SK-N-SH (cell line): Measurements from ENCODE around the gene PARN. TPM values are rescaled to one million over a fixed set of nuclear protein-coding genes. Genes with fewer than 3 reads are reported as not detected.

Source experiments
- CTCF ChIA-PET: fragments of 300-600, 350-600 bp; formaldehyde crosslinking; extraction: SDS; loops from one replicate; lab custom pipeline; 2021; lab: Yijun Ruan, JAX
- POLR2A ChIA-PET: fragments of 350-600 bp; sonication (Branson Sonifier 250); formaldehyde crosslinking; extraction: SDS; loops from one replicate; lab custom pipeline; 2020; ENCODE audit warnings: antibody characterized with exemption, inconsistent platforms; lab: Yijun Ruan, JAX
- DNase-seq: peaks from one replicate; pipeline ENCODE4 v3.0.0; 2012
- H2AFZ ChIP-seq: fragments of 200-600 bp; sonication (generic); 2 replicates; pipeline ENCODE4 v1.8.1; 2016; ENCODE audit warnings: antibody characterized with exemption, mild to moderate bottlenecking, low read depth
- H3F3A ChIP-seq: fragments of 200-600 bp; sonication (generic); replicated peaks from 2 replicates; pipeline ENCODE3; 2016; ENCODE audit warnings: antibody characterized with exemption, mild to moderate bottlenecking; ENCODE audit not compliant: insufficient read depth
- H3K27ac ChIP-seq, 2 experiments: fragments of 200-500 bp in 1 of 2; fragments of 200-600 bp in 1 of 2; sonication (Bioruptor generic) in 1 of 2; sonication (generic), shearing (Covaris generic) in 1 of 2; 2 replicates each; pipeline versions ENCODE4 v1.5.1 to v1.6.1; 2014 to 2016; ENCODE audit warnings: low read depth in 2 of 2, inconsistent platforms in 1 of 2, low read length in 1 of 2, mild to moderate bottlenecking in 1 of 2, mixed read lengths in 1 of 2
- H3K27me3 ChIP-seq: fragments of 200-600 bp; sonication (generic), shearing (Covaris generic); 2 replicates; pipeline ENCODE4 v1.6.1; 2016; ENCODE audit warnings: mixed run types; ENCODE audit not compliant: insufficient read depth
- H3K36me3 ChIP-seq, 2 experiments: fragments of 200-500 bp in 1 of 2; fragments of 200-600 bp in 1 of 2; sonication (Bioruptor generic) in 1 of 2; sonication (generic) in 1 of 2; replicated peaks in 1 of 2; 2 replicates each; pipeline versions ENCODE3 to v1.5.1; 2014 to 2016; ENCODE audit warnings: low read length in 1 of 2, mild to moderate bottlenecking in 1 of 2; ENCODE audit not compliant: insufficient read depth in 2 of 2, control insufficient read depth in 1 of 2
- H3K4me1 ChIP-seq, 2 experiments: fragments of 200-500 bp in 1 of 2; fragments of 200-600 bp in 1 of 2; sonication (Bioruptor generic) in 1 of 2; sonication (generic), shearing (Covaris generic) in 1 of 2; 2 replicates each; pipeline versions ENCODE4 v1.5.1 to v1.6.1; 2014 to 2016; ENCODE audit warnings: low read depth in 1 of 2, low read length in 1 of 2, mixed run types in 1 of 2; ENCODE audit not compliant: insufficient read depth in 2 of 2, control insufficient read depth in 1 of 2
- H3K4me2 ChIP-seq: fragments of 200-600 bp; sonication (generic), shearing (Covaris generic); 2 replicates; pipeline ENCODE4 v1.6.1; 2017; ENCODE audit warnings: mixed run types
- H3K4me3 ChIP-seq, 2 experiments: fragments of 200-500 bp in 1 of 2; fragments of 200-600 bp in 1 of 2; sonication (Bioruptor generic) in 1 of 2; sonication (generic), shearing (Covaris generic) in 1 of 2; 2 replicates each; pipeline versions ENCODE4 v1.5.1 to v1.8.1; 2014 to 2016; ENCODE audit warnings: low read depth in 2 of 2, inconsistent platforms in 1 of 2, low read length in 1 of 2, mild to moderate bottlenecking in 1 of 2, mixed read lengths in 1 of 2, moderate library complexity in 1 of 2
- H3K79me2 ChIP-seq: fragments of 200-600 bp; sonication (generic); 2 replicates; pipeline ENCODE4 v1.8.1; 2017; ENCODE audit warnings: mild to moderate bottlenecking; ENCODE audit not compliant: insufficient read depth
- H3K9ac ChIP-seq: fragments of 200-600 bp; sonication (generic); 2 replicates; pipeline ENCODE4 v1.6.1; 2017; ENCODE audit warnings: mixed run types
- H3K9me2 ChIP-seq: fragments of 200-600 bp; sonication (generic); 2 replicates; pipeline ENCODE4 v1.6.1; 2017; ENCODE audit warnings: mixed run types
- H3K9me3 ChIP-seq: fragments of 200-600 bp; sonication (generic); 2 replicates; pipeline ENCODE4 v1.6.1; 2017; ENCODE audit warnings: mixed run types, mild to moderate bottlenecking, moderate library complexity
- H4K20me1 ChIP-seq: fragments of 200-600 bp; sonication (generic); 2 replicates; pipeline ENCODE4 v1.6.1; 2017; ENCODE audit warnings: mild to moderate bottlenecking, mixed run types; ENCODE audit not compliant: insufficient read depth
- CHD2 ChIP-seq: fragments of 150-350 bp; IDR thresholded peaks from 2 replicates; pipeline ENCODE4 v1.6.1; 2018; ENCODE audit warnings: low read length; ENCODE audit not compliant: partially characterized antibody
- CTCF ChIP-seq: fragments of 200-600 bp; sonication (generic); IDR thresholded peaks from 2 replicates; pipeline ENCODE4 v1.6.1; 2017; ENCODE audit warnings: antibody characterized with exemption, mild to moderate bottlenecking, moderate library complexity
- EP300 ChIP-seq, 2 experiments: IDR thresholded peaks; 2 replicates each; pipeline versions ENCODE4 v1.4.0 to v1.6.1; 2012; ENCODE audit warnings: borderline replicate concordance in 1 of 2, low read depth in 1 of 2, low read length in 1 of 2
- FOSL2 ChIP-seq: IDR thresholded peaks from 2 replicates; pipeline ENCODE4 v1.4.0; 2012; ENCODE audit warnings: low read depth, mild to moderate bottlenecking, moderate library complexity, borderline replicate concordance
- GATA2 ChIP-seq: sonication (generic); formaldehyde crosslinking; IDR thresholded peaks from 2 replicates; pipeline ENCODE4 v1.5.0; 2020; ENCODE audit warnings: mild to moderate bottlenecking, missing genetic modification reagents
- IRF3 ChIP-seq: fragments of 150-350 bp; IDR thresholded peaks from 2 replicates; pipeline ENCODE4 v1.6.1; 2016; ENCODE audit warnings: mild to moderate bottlenecking, low read depth, low read length
- MEF2A ChIP-seq: IDR thresholded peaks from 2 replicates; pipeline ENCODE4 v1.4.0; 2012; ENCODE audit warnings: low read depth, borderline replicate concordance
- PBX3 ChIP-seq: IDR thresholded peaks from 2 replicates; pipeline ENCODE4; 2012
- POLR2AphosphoS5 ChIP-seq: IDR thresholded peaks from 2 replicates; pipeline ENCODE4 v1.6.1; 2012; ENCODE audit warnings: low read depth, low read length
- RAD21 ChIP-seq: IDR thresholded peaks from 2 replicates; pipeline ENCODE4 v1.6.1; 2012; ENCODE audit warnings: mild to moderate bottlenecking, low read length
- RCOR1 ChIP-seq: fragments of 150-350 bp; IDR thresholded peaks from 2 replicates; pipeline ENCODE4 v1.6.1; 2017; ENCODE audit warnings: antibody characterized with exemption, low read length
- REST ChIP-seq: IDR thresholded peaks from 2 replicates; pipeline ENCODE4 v1.6.1; 2012; ENCODE audit warnings: mild to moderate bottlenecking, low read depth, low read length, moderate library complexity
- RFX5 ChIP-seq: IDR thresholded peaks from 2 replicates; pipeline ENCODE4 v1.6.1; 2012; ENCODE audit warnings: mild to moderate bottlenecking, improper control_type of control experiment, low read length
- RXRA ChIP-seq: IDR thresholded peaks from 2 replicates; pipeline ENCODE4 v1.4.0; 2012; ENCODE audit warnings: low read depth, mild to moderate bottlenecking, borderline replicate concordance
- SIN3A ChIP-seq: IDR thresholded peaks from 2 replicates; pipeline ENCODE4 v1.6.1; 2012; ENCODE audit warnings: low read depth, mild to moderate bottlenecking, low read length, moderate library complexity, borderline replicate concordance
- TAF1 ChIP-seq: IDR thresholded peaks from 2 replicates; pipeline ENCODE4 v1.6.1; 2012; ENCODE audit warnings: low read depth, mild to moderate bottlenecking, low read length, moderate library complexity, borderline replicate concordance
- TEAD4 ChIP-seq: IDR thresholded peaks from 2 replicates; pipeline ENCODE4 v1.4.0; 2012; ENCODE audit warnings: mild to moderate bottlenecking, borderline replicate concordance; ENCODE audit not compliant: insufficient read depth
- USF2 ChIP-seq: fragments of 150-350 bp; IDR thresholded peaks from 2 replicates; pipeline ENCODE4 v1.6.1; 2017; ENCODE audit warnings: antibody characterized with exemption, low read length, low read depth, borderline replicate concordance
- YY1 ChIP-seq: IDR thresholded peaks from 2 replicates; pipeline ENCODE4 v1.4.0; 2012; ENCODE audit warnings: low read depth, mild to moderate bottlenecking
- WGBS: methylation state at CpG from one replicate; pipeline ENCODE4 v1.1.6; 2017; ENCODE audit warnings: low lambda C conversion rate; 5-methylcytosine and 5-hydroxymethylcytosine counted together
- polyA plus RNA-seq, 3 experiments: library from polyadenylated mRNA; depleted of rRNA; stranded (reverse); fragments of >200 nt; gene quantifications; 2 replicates each; pipeline ENCODE4 v1.2.3, GENCODE V29; 2012

PARN gene
- polyA plus RNA-seq, 1 of the 3 experiments (the other 2 are of a cell fraction), result 20.5 TPM

GRCh38 chr16:14473488-14473887 lies 156.6 kb downstream of the PARN start:
- CTCF ChIA-PET, result interaction anchor here (0.8 to 1.7 kb wide), 4 partner anchors 10 to 172 kb away, joined by 3 to 7 read pairs (median 3); no protein-coding TSS in a partner anchor
- DNase-seq, result no peak
- H3K36me3 ChIP-seq, result peaks cover 0 to 6% of the 10 kb centered on the region in 2 experiments
- H2AFZ ChIP-seq, result no peak overlapping the region
- 95% methylated on average over 5 of the region's 5 CpGs for WGBS
- H3K4me2 ChIP-seq, result no peak overlapping the region
- no peaks in the 10 kb centered on the region for H3K4me1 ChIP-seq
- H3K9ac ChIP-seq, result no peak overlapping the region
- H3K27ac ChIP-seq, result no peak overlapping the region
- POLR2A ChIA-PET, result no interaction called here
- H4K20me1 ChIP-seq, result no peaks in the 10 kb centered on the region
- H3K9me3 ChIP-seq, result no peaks in the 10 kb centered on the region
- no peaks in the 10 kb centered on the region for H3K79me2 ChIP-seq
- TF ChIP-seq REST (no peak), PBX3 (no peak), TAF1 (no peak), MEF2A (no peak), RAD21 (no peak), USF2 (no peak), YY1 (no peak)
- no peaks in the 10 kb centered on the region for H3K27me3 ChIP-seq
- H3K9me2 ChIP-seq, result no peaks in the 10 kb centered on the region
- no peak overlapping the region for H3K4me3 ChIP-seq
- no peaks in the 10 kb centered on the region for H3F3A ChIP-seq

GRCh38 chr16:14472357-14472756 lies 157.7 kb downstream of the PARN start:
- H3K9ac ChIP-seq, result no peak overlapping the region
- H3K9me2 ChIP-seq, result no peaks in the 10 kb centered on the region
- no peak overlapping the region for H3K27ac ChIP-seq
- ChIA-PET POLR2A (interaction anchor here (0.7 kb wide), 1 partner anchor 179 kb away, joined by 3 read pairs; no protein-coding TSS in a partner anchor), CTCF (no interaction called here)
- H3K36me3 ChIP-seq, result no peaks in the 10 kb centered on the region
- H2AFZ ChIP-seq, result no peak overlapping the region
- H4K20me1 ChIP-seq, result no peaks in the 10 kb centered on the region
- H3K4me2 ChIP-seq, result no peak overlapping the region
- no peaks in the 10 kb centered on the region for H3F3A ChIP-seq
- no peaks in the 10 kb centered on the region for H3K27me3 ChIP-seq
- H3K4me3 ChIP-seq, result no peak overlapping the region
- H3K4me1 ChIP-seq, result no peaks in the 10 kb centered on the region
- DNase-seq, result no peak
- no peaks in the 10 kb centered on the region for H3K79me2 ChIP-seq
- WGBS, result 94% methylated on average over 2 of the region's 2 CpGs
- no peaks in the 10 kb centered on the region for H3K9me3 ChIP-seq
- TF ChIP-seq CHD2 (no peak), IRF3 (no peak), FOSL2 (no peak), TEAD4 (no peak), GATA2 (CRISPR knock-in tag) (no peak), YY1 (no peak), MEF2A (no peak), RXRA (no peak), POLR2AphosphoS5 (no peak), CTCF (no peak), RCOR1 (no peak), SIN3A (no peak), RFX5 (no peak), EP300 (IDR thresholded peaks at IDR 0.05; ENCODE audit: borderline replicate concordance in 1 of 2, low read depth in 1 of 2, low read length in 1 of 2) (no peak)
